PC-3 (cell line): ENCODE data around the gene CMTM7. TPM values are rescaled to one million over a fixed set of nuclear protein-coding genes. Genes with fewer than 3 reads are reported as not detected.

Source experiments
- ATAC-seq: fragments of 200-7000 bp; cut with Tn5 transposase; 2 replicates; pipeline ENCODE4 v1.9.1; 2020; ENCODE audit warnings: mild to moderate bottlenecking, moderate library complexity
- BruUV-seq: library from RNA; stranded (reverse); fragments of 400-500 nt; replicated peaks from 2 replicates; lab custom pipeline; 2021; lab: Mats Ljungman, UMichigan
- CTCF ChIA-PET: fragments of 300-600 bp; sonication (Branson Sonifier 250); formaldehyde crosslinking; loops from one replicate; lab custom pipeline; 2022; ENCODE audit warnings: antibody characterized with exemption; lab: Charles Lee
- POLR2A ChIA-PET: fragments of 300-600 bp; sonication (Branson Sonifier 250); formaldehyde crosslinking; loops from one replicate; lab custom pipeline; 2022; ENCODE audit warnings: antibody characterized with exemption; ENCODE audit not compliant: unreplicated experiment; lab: Charles Lee
- DNase-seq: peaks from one replicate; pipeline ENCODE4 v3.0.0-alpha.2; 2015
- H2AFZ ChIP-seq: fragments of 300-600 bp; sonication (generic); 2 replicates; pipeline ENCODE4 v1.6.0; 2016; ENCODE audit warnings: antibody characterized with exemption, low read length
- H3F3A ChIP-seq: fragments of 300-600 bp; sonication (generic); one replicate; pipeline ENCODE4 v1.6.0; 2017; ENCODE audit warnings: antibody characterized with exemption, low read length, control low read depth, mild to moderate bottlenecking; ENCODE audit not compliant: unreplicated experiment
- H3K27ac ChIP-seq: fragments of 300-600 bp; sonication (generic); 2 replicates; pipeline ENCODE4 v1.5.1; 2016; ENCODE audit warnings: mild to moderate bottlenecking, low read length
- H3K27me3 ChIP-seq: fragments of 300-600 bp; sonication (generic); 2 replicates; pipeline ENCODE4 v1.6.1; 2016; ENCODE audit warnings: low read length, mixed read lengths
- H3K36me3 ChIP-seq: fragments of 300-600 bp; sonication (generic); 2 replicates; pipeline ENCODE4 v1.6.1; 2016; ENCODE audit warnings: low read depth, mixed run types, low read length, mixed read lengths
- H3K4me1 ChIP-seq: fragments of 300-600 bp; sonication (generic); 2 replicates; pipeline ENCODE4 v1.5.1; 2016; ENCODE audit warnings: low read length; ENCODE audit not compliant: insufficient read depth
- H3K4me2 ChIP-seq: fragments of 300-600 bp; sonication (generic); 2 replicates; pipeline ENCODE4 v1.6.0; 2016; ENCODE audit warnings: low read length
- H3K4me3 ChIP-seq: fragments of 300-600 bp; sonication (generic); 2 replicates; pipeline ENCODE4 v1.5.1; 2016; ENCODE audit warnings: mild to moderate bottlenecking, low read length, mixed read lengths
- H3K79me2 ChIP-seq: fragments of 300-600 bp; sonication (generic); 2 replicates; pipeline ENCODE4 v1.6.1; 2017; ENCODE audit warnings: low read length, mixed read lengths
- H3K9ac ChIP-seq: fragments of 300-600 bp; sonication (generic); 2 replicates; pipeline ENCODE4 v1.6.0; 2016; ENCODE audit warnings: mild to moderate bottlenecking, low read length
- H3K9me2 ChIP-seq: fragments of 300-600 bp; sonication (generic); replicated peaks from 2 replicates; pipeline ENCODE4 v1.6.1; 2016; ENCODE audit warnings: mixed run types, low read length, mixed read lengths
- H3K9me3 ChIP-seq: fragments of 300-600 bp; sonication (generic); 2 replicates; pipeline ENCODE4 v1.6.1; 2016; ENCODE audit warnings: low read length, mixed read lengths
- H4K20me1 ChIP-seq: fragments of 300-600 bp; sonication (generic); 2 replicates; pipeline ENCODE4 v1.6.1; 2016; ENCODE audit warnings: low read length, mixed read lengths
- EZH2 ChIP-seq: fragments of 300-600 bp; sonication (generic); IDR thresholded peaks from one replicate; pipeline ENCODE4 v1.6.1; 2017; ENCODE audit warnings: antibody characterized with exemption, mild to moderate bottlenecking, low read length; ENCODE audit not compliant: unreplicated experiment
- EZH2phosphoT487 ChIP-seq: fragments of 300-600 bp; sonication (generic); IDR thresholded peaks from 2 replicates; pipeline ENCODE4 v1.6.1; 2018; ENCODE audit warnings: mild to moderate bottlenecking, antibody characterized with exemption, low read length, borderline replicate concordance
- intact Hi-C: fragments of 100-400 bp; cut with micrococcal nuclease; formaldehyde crosslinking; loops from 2 replicates; pipeline ENCODE4 v1.9.0; 2023
- total RNA-seq: library from RNA; depleted of rRNA; stranded (reverse); fragments of >200 nt; gene quantifications from 2 replicates; pipeline ENCODE4 v1.2.3, GENCODE V29; 2014
- TF ChIP-seq, protein P1 (sequence below): fragments of 300-600 bp; sonication (generic); conservative IDR thresholded peaks from 2 replicates; pipeline ENCODE4 v1.5.1; 2017; ENCODE audit warnings: antibody characterized with exemption, low read depth, mild to moderate bottlenecking, low read length

The CMTM7 gene
- total RNA-seq, 1 experiment from 2014 or later, result 37.1 TPM

DNA sequence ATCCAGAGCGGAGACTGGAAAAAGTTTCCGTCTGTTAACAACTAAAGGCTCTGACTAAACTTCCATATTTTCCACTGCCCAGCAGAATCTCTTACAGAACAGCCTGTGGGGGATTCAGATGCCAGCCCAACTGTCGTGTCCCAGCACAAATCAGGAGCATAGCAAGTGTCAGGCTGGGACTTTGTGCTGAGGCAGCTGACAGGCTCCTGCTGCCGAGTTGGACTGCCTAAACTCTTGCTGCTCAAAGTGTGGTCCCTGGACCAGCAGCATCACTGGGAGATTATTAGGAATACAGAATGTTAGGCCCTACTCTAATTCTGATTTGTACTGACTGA is 31.2 kb upstream of the CMTM7 start:
- DNase-seq (no peak), ATAC-seq (no peak)
- Histone ChIP-seq H3K4me1 (no peaks in the 10 kb centered on the region), H3K27me3 (no peaks in the 10 kb centered on the region), H4K20me1 (no peaks in the 10 kb centered on the region), H3K79me2 (no peaks in the 10 kb centered on the region), H3K9me3 (no peaks in the 10 kb centered on the region), H3K9me2 (no peaks in the 10 kb centered on the region), H3K4me3 (no peak overlapping the region), H3K9ac (no peak overlapping the region), H3K27ac (no peak overlapping the region), H2AFZ (no peak overlapping the region), H3K4me2 (no peak overlapping the region), H3F3A (no peaks in the 10 kb centered on the region), H3K36me3 (no peaks in the 10 kb centered on the region)
- CTCF ChIA-PET, result no interaction called here
- intact Hi-C loops, result no loop called here
- no peak for TF ChIP-seq EZH2phosphoT487
- POLR2A ChIA-PET, result no interaction called here
- BruUV-seq, result no TSS peak

DNA sequence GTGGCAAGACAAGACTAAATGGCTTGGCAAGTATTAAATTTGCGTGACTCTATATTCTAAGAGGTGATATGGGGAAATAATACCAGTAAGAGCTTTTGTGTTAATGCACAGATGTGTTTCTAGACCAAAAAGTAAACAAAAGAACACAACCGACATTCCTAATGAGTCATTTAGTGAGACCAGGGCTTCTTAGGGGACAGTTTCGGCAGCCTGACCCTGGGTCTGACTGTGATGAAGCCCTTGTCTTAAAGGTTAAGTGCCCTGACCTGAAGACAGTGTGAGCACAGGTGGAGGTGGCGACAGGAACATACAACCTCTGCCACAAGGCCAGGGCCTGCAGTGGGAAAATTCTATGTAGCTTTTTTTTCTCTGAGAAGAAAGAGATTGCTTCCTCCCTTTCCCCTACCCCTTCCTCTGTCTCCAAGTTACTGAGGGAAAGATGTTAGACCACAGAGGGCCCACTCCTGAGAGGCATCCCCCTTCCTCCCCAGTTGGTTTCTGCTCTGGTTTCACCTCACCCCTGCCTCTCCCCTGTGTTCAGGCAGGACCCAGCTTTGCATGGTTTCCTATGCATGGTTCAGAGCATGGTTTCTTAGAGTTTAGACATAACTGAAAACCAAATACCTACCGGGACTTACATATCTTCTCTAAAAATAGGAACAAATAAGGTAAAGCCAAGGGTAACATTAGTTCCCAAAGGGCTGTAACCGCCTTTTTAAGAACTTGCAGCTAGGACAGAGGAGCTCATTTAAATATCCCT is 24.8 kb upstream of the CMTM7 start:
- Histone ChIP-seq H2AFZ (no peak overlapping the region), H3K27ac (peak overlapping the region; percentile 37), H3K9ac (no peak overlapping the region), H4K20me1 (no peaks in the 10 kb centered on the region), H3K27me3 (no peaks in the 10 kb centered on the region), H3K36me3 (no peaks in the 10 kb centered on the region), H3K79me2 (no peaks in the 10 kb centered on the region), H3K9me2 (no peaks in the 10 kb centered on the region), H3K4me1 (peaks cover 16% of the 10 kb centered on the region), H3K9me3 (no peaks in the 10 kb centered on the region), H3K4me3 (no peak overlapping the region), H3K4me2 (peak overlapping the region; percentile 30; the same call in 1 of the 2 replicates), H3F3A (no peaks in the 10 kb centered on the region)
- POLR2A ChIA-PET, result no interaction called here
- TF ChIP-seq EZH2phosphoT487 (no peak), EZH2 (no peak)
- TF ChIP-seq, protein P1, sequence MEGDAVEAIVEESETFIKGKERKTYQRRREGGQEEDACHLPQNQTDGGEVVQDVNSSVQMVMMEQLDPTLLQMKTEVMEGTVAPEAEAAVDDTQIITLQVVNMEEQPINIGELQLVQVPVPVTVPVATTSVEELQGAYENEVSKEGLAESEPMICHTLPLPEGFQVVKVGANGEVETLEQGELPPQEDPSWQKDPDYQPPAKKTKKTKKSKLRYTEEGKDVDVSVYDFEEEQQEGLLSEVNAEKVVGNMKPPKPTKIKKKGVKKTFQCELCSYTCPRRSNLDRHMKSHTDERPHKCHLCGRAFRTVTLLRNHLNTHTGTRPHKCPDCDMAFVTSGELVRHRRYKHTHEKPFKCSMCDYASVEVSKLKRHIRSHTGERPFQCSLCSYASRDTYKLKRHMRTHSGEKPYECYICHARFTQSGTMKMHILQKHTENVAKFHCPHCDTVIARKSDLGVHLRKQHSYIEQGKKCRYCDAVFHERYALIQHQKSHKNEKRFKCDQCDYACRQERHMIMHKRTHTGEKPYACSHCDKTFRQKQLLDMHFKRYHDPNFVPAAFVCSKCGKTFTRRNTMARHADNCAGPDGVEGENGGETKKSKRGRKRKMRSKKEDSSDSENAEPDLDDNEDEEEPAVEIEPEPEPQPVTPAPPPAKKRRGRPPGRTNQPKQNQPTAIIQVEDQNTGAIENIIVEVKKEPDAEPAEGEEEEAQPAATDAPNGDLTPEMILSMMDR, result no peak
- intact Hi-C loops, result no loop called here
- no TSS peak for BruUV-seq
- CTCF ChIA-PET, result no interaction called here
- ATAC-seq, result peak; percentile 91
- peak; percentile 72 for DNase-seq

DNA sequence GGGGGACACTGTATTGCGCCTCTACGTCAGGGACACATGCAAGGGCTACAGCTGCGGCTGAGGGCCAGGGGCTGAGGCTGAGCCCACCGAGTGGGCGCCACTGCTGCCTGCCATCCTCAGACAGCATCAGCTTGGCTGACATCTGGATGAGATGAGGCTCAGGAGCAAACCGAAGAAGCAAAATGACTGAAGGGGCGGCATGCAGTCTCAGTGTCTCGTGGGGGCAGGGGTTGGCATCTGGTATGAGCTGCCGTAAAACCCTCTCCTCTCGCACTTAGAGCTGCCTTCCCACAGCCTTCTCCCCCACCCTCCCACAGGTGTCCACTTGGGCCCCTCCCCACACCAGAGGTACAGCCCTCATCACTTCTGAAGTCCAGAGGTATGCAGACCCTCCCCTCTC is 24.2 kb upstream of the CMTM7 start:
- CTCF ChIA-PET, result no interaction called here
- no peak for DNase-seq
- no peaks in the 10 kb centered on the region for H3K79me2 ChIP-seq
- POLR2A ChIA-PET, result no interaction called here
- no peaks in the 10 kb centered on the region for H3K36me3 ChIP-seq
- H3K4me3 ChIP-seq, result no peak overlapping the region
- H3F3A ChIP-seq, result no peaks in the 10 kb centered on the region
- no TSS peak for BruUV-seq
- peaks cover 16% of the 10 kb centered on the region for H3K4me1 ChIP-seq
- H3K9ac ChIP-seq, result no peak overlapping the region
- H3K9me3 ChIP-seq, result no peaks in the 10 kb centered on the region
- TF ChIP-seq, protein P1, result no peak
- no peak for TF ChIP-seq EZH2phosphoT487
- TF ChIP-seq EZH2, result no peak
- no peak overlapping the region for H2AFZ ChIP-seq
- no peaks in the 10 kb centered on the region for H3K9me2 ChIP-seq
- no peaks in the 10 kb centered on the region for H3K27me3 ChIP-seq
- intact Hi-C loops, result no loop called here
- no peak overlapping the region for H3K4me2 ChIP-seq
- no peak for ATAC-seq
- no peaks in the 10 kb centered on the region for H4K20me1 ChIP-seq
- no peak overlapping the region for H3K27ac ChIP-seq
